Measurements from ENCODE around the gene NT5C1A.

Gene NT5C1A

DNA sequence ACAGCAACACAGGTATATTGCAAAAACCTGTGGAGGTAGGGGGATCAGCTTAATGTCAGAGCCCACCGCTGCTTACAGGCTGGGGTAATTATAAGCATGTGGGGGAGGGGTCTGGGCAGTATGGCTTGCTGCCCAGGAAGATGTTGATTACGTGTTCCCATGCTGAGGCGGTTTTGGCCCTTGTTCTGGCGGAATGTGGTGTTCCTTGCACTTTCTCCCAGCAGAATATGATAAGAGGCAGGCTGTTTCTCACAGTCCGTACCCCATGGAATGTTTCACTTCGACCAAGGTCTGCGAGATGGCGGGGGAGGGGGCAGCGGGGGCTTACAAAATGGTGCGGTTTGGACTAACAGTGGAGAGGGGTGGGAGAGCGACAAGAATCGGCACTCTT, 29.1 kb upstream of the NT5C1A start:
- no peaks in the 10 kb centered on the region for H3F3A ChIP-seq (ENCODE audit: insufficient read depth, low read length)
- H3K4me3 ChIP-seq (ENCODE audit: low read depth, low read length, poor library complexity, severe bottlenecking) = no peak overlapping the region
- no peaks in the 10 kb centered on the region for H3K9me2 ChIP-seq (ENCODE audit: low read depth, low read length)
- no peak overlapping the region for H3K9ac ChIP-seq (ENCODE audit: low read length)
- H3K27ac ChIP-seq (ENCODE audit: low read depth, low read length, poor library complexity, severe bottlenecking) = no peak overlapping the region
- H3K27me3 ChIP-seq (ENCODE audit: insufficient read depth, low read length) = no peaks in the 10 kb centered on the region
- H3K36me3 ChIP-seq (ENCODE audit: insufficient read depth, low read length) = no peaks in the 10 kb centered on the region
- no peaks in the 10 kb centered on the region for H3K9me3 ChIP-seq (ENCODE audit: low read length)
- no peaks in the 10 kb centered on the region for H3K4me1 ChIP-seq (ENCODE audit: insufficient read depth, low read length, severe bottlenecking)
- no peak overlapping the region for H2AFZ ChIP-seq (ENCODE audit: low read length)
- TF ChIP-seq, protein P1, sequence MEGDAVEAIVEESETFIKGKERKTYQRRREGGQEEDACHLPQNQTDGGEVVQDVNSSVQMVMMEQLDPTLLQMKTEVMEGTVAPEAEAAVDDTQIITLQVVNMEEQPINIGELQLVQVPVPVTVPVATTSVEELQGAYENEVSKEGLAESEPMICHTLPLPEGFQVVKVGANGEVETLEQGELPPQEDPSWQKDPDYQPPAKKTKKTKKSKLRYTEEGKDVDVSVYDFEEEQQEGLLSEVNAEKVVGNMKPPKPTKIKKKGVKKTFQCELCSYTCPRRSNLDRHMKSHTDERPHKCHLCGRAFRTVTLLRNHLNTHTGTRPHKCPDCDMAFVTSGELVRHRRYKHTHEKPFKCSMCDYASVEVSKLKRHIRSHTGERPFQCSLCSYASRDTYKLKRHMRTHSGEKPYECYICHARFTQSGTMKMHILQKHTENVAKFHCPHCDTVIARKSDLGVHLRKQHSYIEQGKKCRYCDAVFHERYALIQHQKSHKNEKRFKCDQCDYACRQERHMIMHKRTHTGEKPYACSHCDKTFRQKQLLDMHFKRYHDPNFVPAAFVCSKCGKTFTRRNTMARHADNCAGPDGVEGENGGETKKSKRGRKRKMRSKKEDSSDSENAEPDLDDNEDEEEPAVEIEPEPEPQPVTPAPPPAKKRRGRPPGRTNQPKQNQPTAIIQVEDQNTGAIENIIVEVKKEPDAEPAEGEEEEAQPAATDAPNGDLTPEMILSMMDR (IDR thresholded peaks at IDR 0.05; ENCODE audit: low read length) = no peak
- H3K4me2 ChIP-seq (ENCODE audit: low read length) = no peak overlapping the region
- no peaks in the 10 kb centered on the region for H4K20me1 ChIP-seq (ENCODE audit: insufficient read depth, low read length)
- no peaks in the 10 kb centered on the region for H3K79me2 ChIP-seq (ENCODE audit: insufficient read depth, low read length)

DNA sequence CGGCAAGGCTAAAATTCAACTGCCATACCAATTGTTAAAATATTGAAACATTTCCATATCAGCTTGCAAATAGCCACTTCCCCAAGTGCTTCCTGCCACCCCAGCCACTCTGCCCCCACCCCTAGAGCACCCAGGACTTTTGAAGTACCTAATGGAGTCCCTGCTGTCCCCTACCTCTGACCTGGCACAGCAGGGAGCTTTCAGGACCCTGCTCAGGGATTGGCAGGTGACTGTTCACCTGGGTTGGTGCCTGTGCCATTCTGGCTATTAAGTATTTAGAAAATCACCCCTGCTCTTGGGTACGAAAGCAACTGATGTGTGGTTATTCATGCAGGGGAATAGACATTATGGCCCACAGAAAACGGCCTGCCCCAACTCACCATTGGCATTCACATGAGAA, 28.4 kb upstream of the NT5C1A start:
- Histone ChIP-seq H3K4me2 (ENCODE audit: low read length) (no peak overlapping the region), H3K9ac (ENCODE audit: low read length) (no peak overlapping the region), H3K4me1 (ENCODE audit: insufficient read depth, low read length, severe bottlenecking) (no peaks in the 10 kb centered on the region), H3K27ac (ENCODE audit: low read depth, low read length, poor library complexity, severe bottlenecking) (no peak overlapping the region), H2AFZ (ENCODE audit: low read length) (no peak overlapping the region), H3K9me3 (ENCODE audit: low read length) (no peaks in the 10 kb centered on the region), H3F3A (ENCODE audit: insufficient read depth, low read length) (no peaks in the 10 kb centered on the region), H3K36me3 (ENCODE audit: insufficient read depth, low read length) (no peaks in the 10 kb centered on the region), H3K27me3 (ENCODE audit: insufficient read depth, low read length) (no peaks in the 10 kb centered on the region), H3K9me2 (ENCODE audit: low read depth, low read length) (no peaks in the 10 kb centered on the region), H3K79me2 (ENCODE audit: insufficient read depth, low read length) (no peaks in the 10 kb centered on the region), H4K20me1 (ENCODE audit: insufficient read depth, low read length) (no peaks in the 10 kb centered on the region), H3K4me3 (ENCODE audit: low read depth, low read length, poor library complexity, severe bottlenecking) (no peak overlapping the region)
- no peak for TF ChIP-seq EZH2 (IDR thresholded peaks at IDR 0.05; ENCODE audit: borderline replicate concordance, low read length)
- TF ChIP-seq, protein P1 (IDR thresholded peaks at IDR 0.05; ENCODE audit: low read length) = no peak

DNA sequence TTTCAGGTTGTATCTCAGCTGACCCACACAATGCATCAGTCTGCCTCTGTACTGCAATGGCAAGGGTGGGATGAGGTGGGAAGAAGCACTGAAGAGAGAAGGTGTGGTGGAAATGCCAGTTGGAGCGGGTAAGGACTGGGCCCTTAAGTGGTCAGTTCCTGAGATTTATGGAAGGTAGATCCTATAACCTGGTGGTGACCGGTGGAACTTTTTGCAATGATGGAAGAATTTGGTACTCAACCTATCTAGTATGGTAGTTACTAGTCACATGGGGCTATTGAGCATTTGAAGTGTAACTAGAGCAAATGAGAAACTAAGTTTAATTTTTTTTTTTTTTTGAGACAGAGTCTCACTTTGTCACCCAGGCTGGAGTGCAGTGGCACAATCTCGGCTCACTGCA, 27.5 kb upstream of the NT5C1A start:
- TF ChIP-seq, protein P1 (IDR thresholded peaks at IDR 0.05; ENCODE audit: low read length) = no peak
- TF ChIP-seq EZH2 (IDR thresholded peaks at IDR 0.05; ENCODE audit: borderline replicate concordance, low read length) = no peak
- H3K9ac ChIP-seq (ENCODE audit: low read length) = no peak overlapping the region
- H3K4me2 ChIP-seq (ENCODE audit: low read length) = no peak overlapping the region
- no peak overlapping the region for H3K27ac ChIP-seq (ENCODE audit: low read depth, low read length, poor library complexity, severe bottlenecking)
- no peaks in the 10 kb centered on the region for H3K27me3 ChIP-seq (ENCODE audit: insufficient read depth, low read length)
- no peaks in the 10 kb centered on the region for H3K36me3 ChIP-seq (ENCODE audit: insufficient read depth, low read length)
- no peak overlapping the region for H3K4me3 ChIP-seq (ENCODE audit: low read depth, low read length, poor library complexity, severe bottlenecking)
- no peak overlapping the region for H2AFZ ChIP-seq (ENCODE audit: low read length)
- H3K79me2 ChIP-seq (ENCODE audit: insufficient read depth, low read length) = no peaks in the 10 kb centered on the region
- H3K9me2 ChIP-seq (ENCODE audit: low read depth, low read length) = no peaks in the 10 kb centered on the region
- no peaks in the 10 kb centered on the region for H3K4me1 ChIP-seq (ENCODE audit: insufficient read depth, low read length, severe bottlenecking)
- H4K20me1 ChIP-seq (ENCODE audit: insufficient read depth, low read length) = no peaks in the 10 kb centered on the region
- H3K9me3 ChIP-seq (ENCODE audit: low read length) = no peaks in the 10 kb centered on the region
- no peaks in the 10 kb centered on the region for H3F3A ChIP-seq (ENCODE audit: insufficient read depth, low read length)
